Activated T-cell treated with anti-CD3 and anti-CD28 coated beads for 1 hour (primary cell): ENCODE data around the gene ARL4C.
A peak's percentile ranks its signal among the peaks of the same experiment; 100 is the strongest.

Experiments
- DNase-seq: peaks from one replicate; pipeline ENCODE4 v3.0.0-alpha.2; 2020; ENCODE audit warnings: low read depth

The ARL4C gene

DNA sequence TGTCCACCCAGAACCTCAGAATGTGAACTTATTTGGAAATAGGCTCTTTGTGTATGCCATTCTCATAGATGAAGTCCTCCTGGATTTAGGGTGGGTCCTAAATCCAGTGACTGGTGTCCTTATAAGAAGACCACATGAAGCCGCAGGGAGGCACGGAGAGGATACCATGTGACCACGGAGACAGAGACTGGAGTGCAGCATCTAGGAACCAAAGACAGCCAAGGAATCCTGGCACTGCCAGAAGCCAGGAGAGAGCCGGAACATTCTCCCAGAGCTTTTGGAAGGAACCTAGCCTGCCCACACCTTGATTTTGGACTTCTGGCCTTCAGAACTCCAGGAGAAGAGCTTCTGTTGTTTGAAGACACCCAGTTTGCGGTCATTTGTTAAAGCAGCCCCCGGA, 49.7 kb downstream of the ARL4C start:
- no peak for DNase-seq

DNA sequence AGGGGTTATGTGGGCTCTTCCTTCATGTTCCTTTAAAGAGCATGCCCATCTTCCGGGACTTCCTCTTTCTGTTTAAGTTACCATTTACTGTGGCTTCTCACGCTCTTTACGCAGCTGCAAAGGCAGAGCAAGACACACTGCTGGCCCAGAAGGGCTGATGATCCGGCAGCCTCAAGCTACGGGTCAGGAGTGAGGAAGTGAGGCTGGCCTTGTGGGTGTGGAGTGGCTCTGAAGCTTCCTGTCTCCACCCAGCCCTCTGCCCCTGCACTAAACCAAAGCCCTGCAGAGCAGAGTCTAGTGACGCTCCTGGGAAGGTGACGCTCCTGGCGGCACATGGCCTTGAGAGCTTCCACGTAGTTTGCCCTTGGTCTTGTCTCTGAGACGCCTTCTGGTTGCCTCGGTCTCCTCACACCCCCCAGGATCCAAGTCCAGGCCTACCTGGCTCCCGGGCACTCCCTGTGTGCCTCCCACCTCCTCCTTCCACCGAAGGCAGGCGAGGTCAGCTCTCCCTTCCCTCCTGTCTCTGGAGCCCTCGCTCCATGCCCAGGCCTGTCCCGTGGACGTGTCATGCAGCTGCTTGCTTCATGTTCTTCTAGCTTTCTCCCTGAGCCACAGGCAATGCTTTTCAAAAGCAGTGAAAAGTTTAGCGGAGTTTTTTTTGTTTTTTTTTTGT, 50.3 kb downstream of the ARL4C start:
- DNase-seq: peak; percentile 57

DNA sequence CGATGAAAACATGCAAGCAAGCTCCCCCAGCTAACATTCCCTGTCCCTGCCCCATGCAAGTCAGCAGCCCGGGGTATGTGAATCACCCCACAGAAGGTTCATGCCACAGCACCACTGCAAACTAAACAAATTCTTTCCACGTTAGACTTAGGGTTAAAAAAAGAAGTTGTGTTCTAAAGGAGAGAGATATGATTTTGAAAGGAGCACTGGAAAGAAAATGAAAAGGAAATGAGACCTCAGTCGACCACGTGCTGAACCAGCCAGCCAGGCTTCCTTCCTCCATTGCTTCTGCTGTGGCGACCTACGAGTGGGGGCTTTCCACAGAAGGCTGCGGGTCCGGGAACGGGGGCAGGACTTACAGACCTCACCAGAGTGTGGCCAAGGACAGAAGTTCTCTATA, 52.0 kb downstream of the ARL4C start:
- DNase-seq: peak; percentile 45

DNA sequence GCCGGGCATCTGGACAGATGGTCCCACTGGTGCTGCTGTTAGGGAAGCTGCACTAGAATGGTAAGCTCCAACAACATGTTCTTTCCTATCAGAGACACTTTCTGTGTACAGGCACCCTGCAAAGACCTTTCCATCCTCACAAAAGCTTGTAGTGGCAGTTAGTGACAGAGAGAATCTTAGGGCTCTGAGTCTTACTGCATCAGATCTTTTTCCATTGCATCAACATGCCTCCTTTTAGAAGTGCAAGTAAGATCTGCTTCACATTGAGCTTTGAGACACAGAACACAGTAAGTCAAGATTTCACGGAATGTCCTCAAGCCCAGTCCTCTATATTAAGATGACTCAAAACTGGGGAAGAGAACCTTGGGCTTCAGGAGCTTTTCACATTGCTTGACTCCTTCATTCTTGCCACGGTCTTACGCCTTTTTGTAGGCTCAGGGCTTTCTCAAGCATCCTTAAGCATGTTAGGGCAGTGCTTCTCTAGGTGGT, 52.6 kb downstream of the ARL4C start:
- DNase-seq: no peak
